Measurements from ENCODE around the gene BCAT1. TPM values are rescaled to one million over a fixed set of nuclear protein-coding genes. Genes with fewer than 3 reads are reported as not detected.

The BCAT1 gene
- total and polyA plus RNA-seq, 2 of the 8 experiments (the other 6 are each of a cell fraction or from before 2014, with no cell fraction given): 19.7 to 263 TPM

DNA sequence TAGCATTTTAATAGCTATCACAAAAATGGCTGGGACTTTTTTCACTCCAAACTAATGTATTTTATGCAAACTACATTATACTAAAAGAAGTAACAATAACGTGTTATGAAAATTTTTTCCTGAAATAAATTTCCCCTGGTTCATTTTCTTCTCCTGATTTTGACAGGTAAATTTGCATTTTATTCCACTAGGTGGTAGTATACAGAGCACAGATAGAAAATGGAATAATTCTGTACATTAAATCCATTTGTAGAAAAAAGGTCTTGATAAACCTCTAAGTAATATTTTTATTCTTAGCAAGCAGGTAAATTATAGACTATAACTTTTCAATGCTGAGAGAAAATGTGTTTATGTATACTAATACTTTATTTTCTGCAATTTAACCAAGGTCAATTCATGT is 96.5 kb downstream of the BCAT1 start:
- Histone ChIP-seq H3K79me2 (ENCODE audit: control insufficient read depth in 1 of 2, insufficient read depth in 2 of 2, low read length in 2 of 2) (peaks cover 0 to 3% of the 10 kb centered on the region in 2 experiments; a peak in 1 of 4 replicates), H2AFZ (ENCODE audit: low read length) (no peak overlapping the region), H3K9me3 (ENCODE audit: insufficient read depth in 2 of 2, low read depth in 1 of 2, low read length in 1 of 2) (no peaks in the 10 kb centered on the region), H3K27me3 (replicated peaks in 1 of 4; ENCODE audit: control insufficient read depth in 3 of 4, extremely low read depth in 1 of 4, insufficient read depth in 3 of 4, low read length in 3 of 4) (no peaks in the 10 kb centered on the region), H2BK12ac (ENCODE audit: low read depth, low read length) (no peak overlapping the region), H3K23me2 (ENCODE audit: low read depth, low read length) (peaks cover 3% of the 10 kb centered on the region; the same call in 1 of the 2 replicates), H3K4me1 (replicated peaks in 1 of 4; ENCODE audit: control insufficient read depth in 3 of 4, insufficient read depth in 4 of 4, low read length in 3 of 4) (peaks cover 0 to 2% (median under 1%) of the 10 kb centered on the region in 4 experiments; a peak in 2 of 7 replicates), H4K91ac (replicated peaks; ENCODE audit: insufficient read length, low read length) (no peak overlapping the region), H4K5ac (ENCODE audit: insufficient read length, low read depth, low read length) (no peak overlapping the region), H3K18ac (ENCODE audit: extremely low read depth, low read length) (no peak overlapping the region), H2BK20ac (ENCODE audit: low read length) (no peak overlapping the region), H2AK5ac (ENCODE audit: low read depth, low read length) (no peak overlapping the region), H3K4me3 (ENCODE audit: extremely low read depth in 1 of 4, insufficient read depth in 2 of 4, low read depth in 3 of 4, low read length in 4 of 4) (no peak overlapping the region), H4K20me1 (replicated peaks in 1 of 2; ENCODE audit: control insufficient read depth in 1 of 2, insufficient read depth in 2 of 2, low read length in 2 of 2) (peaks cover 0 to 4% of the 10 kb centered on the region in 2 experiments), H2BK120ac (replicated peaks; ENCODE audit: low read depth, low read length) (no peak overlapping the region), H3K4me2 (ENCODE audit: insufficient read depth in 1 of 2, low read depth in 2 of 2, low read length in 2 of 2) (no peak overlapping the region), H3K14ac (ENCODE audit: insufficient read length) (no peak overlapping the region), H3K23ac (ENCODE audit: insufficient read length) (no peak overlapping the region), H2BK15ac (ENCODE audit: low read length) (no peak overlapping the region), H3K27ac (ENCODE audit: low read depth, low read length) (no peak overlapping the region), H3K36me3 (ENCODE audit: control insufficient read depth in 2 of 4, insufficient read depth in 4 of 4, low read length in 3 of 4) (peaks cover 9 to 19% (median 11%) of the 10 kb centered on the region in 4 experiments; a peak in 7 of 8 replicates), H4K8ac (ENCODE audit: extremely low read depth, insufficient read depth, low read length) (no peak overlapping the region), H2BK5ac (ENCODE audit: low read depth, low read length) (no peak overlapping the region), H3K79me1 (ENCODE audit: low read depth, low read length) (peaks cover 3% of the 10 kb centered on the region; the same call in 1 of the 2 replicates), H3K9ac (replicated peaks in 1 of 4; ENCODE audit: extremely low read depth in 1 of 4, low read depth in 3 of 4, low read length in 3 of 4) (no peak overlapping the region), H3K56ac (replicated peaks; ENCODE audit: insufficient read length, low read depth, low read length) (no peak overlapping the region), H3K4ac (replicated peaks; ENCODE audit: insufficient read length, low read depth, low read length) (no peak overlapping the region)
- DNase-seq (ENCODE audit: low read depth in 1 of 2, low spot score in 2 of 2) (no peak), FAIRE-seq (no peak)
- CTCF ChIA-PET (ENCODE audit: partially characterized antibody): interaction anchor here (1.5 to 2.6 kb wide), 2 partner anchors 11 to 110 kb away, joined by 5 to 7 read pairs; no protein-coding TSS in a partner anchor
- TF ChIP-seq KDM1A (IDR thresholded peaks at IDR 0.05; ENCODE audit: borderline replicate concordance, low read length) (no peak), TEAD4 (IDR thresholded peaks at IDR 0.05; ENCODE audit: low read depth, low read length) (no peak), ZNF274 (IDR thresholded peaks at IDR 0.05; ENCODE audit: borderline replicate concordance, extremely low read depth, low read length) (no peak)
- POLR2A ChIA-PET (ENCODE audit: partially characterized antibody): interaction anchor here (0.6 to 2.4 kb wide), 2 partner anchors 8 to 1043 kb away, joined by 4 to 9 read pairs; no protein-coding TSS in a partner anchor
- WGBS, 2 experiments (ENCODE audit: extremely low coverage in 1 of 2, insufficient coverage in 1 of 2, insufficient read length in 1 of 2, insufficient replicate concordance in 2 of 2, low coverage in 1 of 2, low lambda C conversion rate in 2 of 2, missing lambda C conversion rate in 1 of 2): 89% methylated on average over 1 of the region's 1 CpG; no CpG with 5 or more reads in 1 of the 2 experiments

Measured in H1 (cell line).